Natural killer cell (primary cell): ENCODE data around the gene NRARP. TPM values are rescaled to one million over a fixed set of nuclear protein-coding genes. Genes with fewer than 3 reads are reported as not detected.
"Not testable (repeated sequence)": the region's sequence is repeated elsewhere in the genome, so short reads cannot be mapped to it uniquely, and the experiment has no call there.

Experiments
- ATAC-seq, 3 donors: fragments of 150-1000 bp in 2 of 3; fragments of 200-7000 bp in 1 of 3; cut with Tn5 transposase; 1 replicate in 1 of 3; 2 replicates in 2 of 3; pipeline ENCODE4 v1.10.0; 2021; ENCODE audit warnings: mild to moderate bottlenecking in 2 of 3, moderate library complexity in 2 of 3
- DNase-seq, 2 donors: peaks; one replicate each; pipeline versions ENCODE4 v3.0.0 to v3.0.0-alpha.2; 2013 to 2021; ENCODE audit warnings: mixed read lengths in 1 of 2
- H3K27ac ChIP-seq: one replicate; pipeline ENCODE4 v1.5.1; 2013; ENCODE audit warnings: mild to moderate bottlenecking, low read length
- H3K27me3 ChIP-seq: one replicate; pipeline ENCODE4 v1.6.1; 2013; ENCODE audit warnings: low read length; ENCODE audit not compliant: control insufficient read depth, insufficient read depth
- H3K36me3 ChIP-seq: one replicate; pipeline ENCODE4 v1.6.1; 2013; ENCODE audit warnings: low read length; ENCODE audit not compliant: control insufficient read depth, insufficient read depth
- H3K4me1 ChIP-seq: one replicate; pipeline ENCODE4 v1.6.1; 2013; ENCODE audit warnings: low read length; ENCODE audit not compliant: control insufficient read depth, insufficient read depth
- H3K4me3 ChIP-seq: one replicate; pipeline ENCODE4 v1.5.1; 2013; ENCODE audit warnings: low read length
- H3K9me3 ChIP-seq: one replicate; pipeline ENCODE4 v1.6.1; 2013; ENCODE audit warnings: low read length; ENCODE audit not compliant: control insufficient read depth, insufficient read depth
- H3K27ac Mint-ChIP-seq, 2 donors: one replicate each; pipeline ENCODE4 v1.8.0; 2022; ENCODE audit warnings: mild to moderate bottlenecking in 2 of 2, mixed read lengths in 2 of 2, moderate library complexity in 1 of 2
- H3K27me3 Mint-ChIP-seq, 2 donors: one replicate each; pipeline ENCODE4 v1.8.0; 2022; ENCODE audit warnings: low read depth in 2 of 2, mixed read lengths in 2 of 2
- H3K36me3 Mint-ChIP-seq: one replicate; pipeline ENCODE4 v1.8.0; 2022; ENCODE audit warnings: mixed read lengths
- H3K4me1 Mint-ChIP-seq, 2 donors: one replicate each; pipeline ENCODE4 v1.8.0; 2022; ENCODE audit warnings: mixed read lengths in 2 of 2
- H3K4me3 Mint-ChIP-seq: one replicate; pipeline ENCODE4 v1.8.0; 2022; ENCODE audit warnings: mild to moderate bottlenecking, moderate library complexity, mixed read lengths
- H3K9me3 Mint-ChIP-seq, 2 donors: one replicate each; pipeline ENCODE4 v1.8.0; 2022; ENCODE audit warnings: mixed read lengths in 2 of 2
- CTCF ChIP-seq: fragments of 200-600 bp; IDR thresholded peaks from one replicate; pipeline ENCODE4 v1.8.0; 2022; ENCODE audit warnings: antibody characterized with exemption
- WGBS: methylation state at CpG from one replicate; pipeline ENCODE4 v1.1.7; 2013; ENCODE audit warnings: missing lambda C conversion rate; ENCODE audit not compliant: insufficient coverage; 5-methylcytosine and 5-hydroxymethylcytosine counted together
- intact Hi-C: fragments of 100-400 bp; cut with micrococcal nuclease; formaldehyde crosslinking; loops from one replicate; pipeline ENCODE4 v1.14.2; 2022
- total RNA-seq, 4 donors: library from RNA; stranded (reverse); fragments of 120-200 nt in 1 of 4; gene quantifications; one replicate each; pipeline versions ENCODE4 v1.2.3 to v1.2.4, GENCODE V29; 2013 to 2022

NRARP gene
- total RNA-seq, 3 donors from 2014 or later (not counting 1 experiment from before 2014, with no cell fraction given), result 0.88 to 2.3 (median 1.2) TPM

GRCh38 chr9:137348769-137349470 is 46.8 kb upstream of the NRARP start:
- Histone ChIP-seq H3K4me3 (no peak overlapping the region), H3K4me1 (no peaks in the 10 kb centered on the region), H3K27me3 (no peaks in the 10 kb centered on the region), H3K27ac (no peak overlapping the region), H3K9me3 (peaks cover 3% of the 10 kb centered on the region), H3K36me3 (no peaks in the 10 kb centered on the region)
- H3K9me3 Mint-ChIP-seq, result no peaks in the 10 kb centered on the region
- no peaks in the 10 kb centered on the region for H3K4me1 Mint-ChIP-seq
- H3K27ac Mint-ChIP-seq, result no peak overlapping the region
- no peak for TF ChIP-seq CTCF
- no peaks in the 10 kb centered on the region for H3K27me3 Mint-ChIP-seq
- DNase-seq, result no peak
- intact Hi-C loops, result no loop called here
- no peaks in the 10 kb centered on the region for H3K36me3 Mint-ChIP-seq
- H3K4me3 Mint-ChIP-seq, result no peak overlapping the region
- no peak for ATAC-seq
- WGBS, result 96% methylated on average over 31 of the region's 31 CpGs

- Histone ChIP-seq H3K9me3 (peaks cover 3% of the 10 kb centered on the region), H3K4me3 (no peak overlapping the region), H3K27me3 (no peaks in the 10 kb centered on the region), H3K36me3 (no peaks in the 10 kb centered on the region), H3K4me1 (no peaks in the 10 kb centered on the region), H3K27ac (no peak overlapping the region)
- no peaks in the 10 kb centered on the region for H3K27me3 Mint-ChIP-seq
- intact Hi-C loops, result no loop called here
- no peak overlapping the region for H3K4me3 Mint-ChIP-seq
- DNase-seq, result no peak
- no peak for ATAC-seq
- H3K9me3 Mint-ChIP-seq, result no peaks in the 10 kb centered on the region
- H3K4me1 Mint-ChIP-seq, result no peaks in the 10 kb centered on the region
- H3K27ac Mint-ChIP-seq, result no peak overlapping the region
- H3K36me3 Mint-ChIP-seq, result no peaks in the 10 kb centered on the region
- TF ChIP-seq CTCF, result no peak
- 95% methylated on average over 13 of the region's 13 CpGs for WGBS
Measured at GRCh38 chr9:137347928-137348327, 45.9 kb upstream of the NRARP start.

DNA sequence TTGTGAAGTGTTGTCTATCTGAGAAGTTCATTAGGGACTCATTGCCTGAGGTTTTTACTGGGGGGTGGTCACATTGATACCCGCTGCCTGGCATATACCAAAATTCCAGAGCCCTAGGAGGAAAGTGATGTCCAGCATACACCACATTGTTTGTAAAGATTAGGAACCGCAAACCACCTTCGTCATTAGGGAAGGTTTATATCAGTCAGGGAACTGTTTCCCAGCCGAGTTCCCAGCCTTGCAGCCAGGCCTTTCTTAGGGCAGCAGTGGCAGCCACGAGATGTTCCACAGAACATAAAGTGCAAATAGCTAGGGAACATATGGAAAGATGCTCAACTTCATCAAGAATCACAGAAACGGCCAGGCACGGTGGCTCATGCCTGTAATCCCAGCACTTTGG is 40.4 kb upstream of the NRARP start:
- peaks cover 3% of the 10 kb centered on the region for H3K9me3 ChIP-seq
- intact Hi-C loops, result no loop called here
- 97% methylated on average over 6 of the region's 7 CpGs for WGBS
- Mint-ChIP-seq H3K27me3 (no peaks in the 10 kb centered on the region), H3K4me3 (no peak overlapping the region), H3K4me1 (no peaks in the 10 kb centered on the region), H3K36me3 (no peaks in the 10 kb centered on the region), H3K9me3 (no peaks in the 10 kb centered on the region), H3K27ac (no peak overlapping the region)
- H3K4me3 ChIP-seq, result no peak overlapping the region
- H3K36me3 ChIP-seq, result no peaks in the 10 kb centered on the region
- H3K27ac ChIP-seq, result no peak overlapping the region
- no peak for DNase-seq
- no peak for TF ChIP-seq CTCF
- no peaks in the 10 kb centered on the region for H3K27me3 ChIP-seq
- no peak for ATAC-seq
- no peaks in the 10 kb centered on the region for H3K4me1 ChIP-seq

DNA sequence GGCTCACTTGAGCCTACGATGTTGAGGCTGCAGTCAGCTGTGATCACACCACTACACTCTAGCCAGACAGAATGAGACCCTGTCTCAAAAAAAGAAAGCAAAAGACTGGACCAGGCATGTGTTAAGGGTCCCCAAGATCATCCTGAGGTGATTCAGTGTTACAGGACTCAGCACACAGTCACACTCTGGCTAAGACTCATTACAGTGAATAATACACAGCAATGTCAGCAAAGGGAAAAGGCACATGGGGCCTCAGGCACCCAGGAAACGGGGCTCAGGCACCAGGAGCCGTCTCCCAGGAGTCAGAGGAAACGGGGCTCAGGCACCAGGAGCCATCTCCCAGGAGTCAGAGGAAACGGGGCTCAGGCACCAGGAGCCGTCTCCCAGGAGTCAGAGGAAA is 39.2 kb upstream of the NRARP start:
- DNase-seq (no peak), ATAC-seq (no peak)
- TF ChIP-seq CTCF, result no peak
- Mint-ChIP-seq H3K4me3 (no peak overlapping the region), H3K27ac (no peak overlapping the region), H3K4me1 (no peaks in the 10 kb centered on the region), H3K36me3 (no peaks in the 10 kb centered on the region), H3K27me3 (no peaks in the 10 kb centered on the region), H3K9me3 (peaks cover 0 to 8% of the 10 kb centered on the region in 2 donors)
- intact Hi-C loops, result no loop called here
- H3K4me3 ChIP-seq, result no peak overlapping the region
- H3K9me3 ChIP-seq, result no peaks in the 10 kb centered on the region
- no peaks in the 10 kb centered on the region for H3K27me3 ChIP-seq
- no peaks in the 10 kb centered on the region for H3K4me1 ChIP-seq
- no peaks in the 10 kb centered on the region for H3K36me3 ChIP-seq
- no peak overlapping the region for H3K27ac ChIP-seq
- 57% methylated on average over 4 of the region's 6 CpGs for WGBS

GRCh38 chr9:137339908-137340462 is 37.9 kb upstream of the NRARP start:
- H3K27ac Mint-ChIP-seq, H3K27me3 ChIP-seq, H3K4me3 Mint-ChIP-seq, ATAC-seq, H3K4me1 ChIP-seq, H3K27me3 Mint-ChIP-seq, H3K36me3 ChIP-seq, H3K36me3 Mint-ChIP-seq, intact Hi-C loops, H3K4me3 ChIP-seq, H3K9me3 ChIP-seq, DNase-seq, H3K9me3 Mint-ChIP-seq, H3K4me1 Mint-ChIP-seq, H3K27ac ChIP-seq: not testable (repeated sequence)
- WGBS, result 98% methylated on average over 12 of the region's 12 CpGs
